GM18508 (cell line): ENCODE measurements around the gene FUT9.
"Not testable (repeated sequence)": the region's sequence is repeated elsewhere in the genome, so short reads cannot be mapped to it uniquely, and the experiment has no call there.

Experiments
- ATAC-seq: cut with Tn5 transposase; IDR thresholded peaks from one replicate; pipeline ENCODE4 v1.9.1; 2021; ENCODE audit warnings: moderate number of reproducible peaks; ENCODE audit not compliant: insufficient read depth, unreplicated experiment

Gene FUT9

GRCh38 chr6:96260787-96261430 lies 245.1 kb downstream of the FUT9 start:
- ATAC-seq = not testable (repeated sequence)
